SK-N-SH treated with all-trans-retinoic acid at 6 μM for 48 hours (cell line): ENCODE measurements around the gene ADAMTS2.

Experiments
- BACH2 ChIP-seq: fragments of 250-450 bp; sonication (Bioruptor Pico); IDR thresholded peaks from 2 replicates; pipeline ENCODE4 v1.9.0; 2021; ENCODE audit warnings: mild to moderate bottlenecking, borderline replicate concordance
- CSDC2 ChIP-seq: fragments of 250-450 bp; sonication (Bioruptor Pico); IDR thresholded peaks from 2 replicates; pipeline ENCODE4 v1.5.0; 2020; ENCODE audit warnings: mild to moderate bottlenecking, moderate library complexity
- ESRRG ChIP-seq: fragments of 250-450 bp; sonication (Bioruptor Pico); IDR thresholded peaks from 2 replicates; pipeline ENCODE4 v1.6.1; 2021; ENCODE audit warnings: mild to moderate bottlenecking
- PATZ1 ChIP-seq: fragments of 250-450 bp; sonication (Bioruptor Pico); IDR thresholded peaks from 2 replicates; pipeline ENCODE4 v1.8.0; 2020; ENCODE audit warnings: mild to moderate bottlenecking, moderate library complexity, borderline replicate concordance
- RARB ChIP-seq: fragments of 250-450 bp; sonication (Bioruptor Pico); IDR thresholded peaks from 2 replicates; pipeline ENCODE4 v1.8.0; 2021; ENCODE audit warnings: mild to moderate bottlenecking, moderate library complexity
- ZFP3 ChIP-seq: fragments of 250-450 bp; sonication (Bioruptor Pico); IDR thresholded peaks from 2 replicates; pipeline ENCODE4 v1.5.0; 2020; ENCODE audit warnings: mild to moderate bottlenecking, moderate library complexity
- ZFP30 ChIP-seq: fragments of 450-650 bp; formaldehyde crosslinking; IDR thresholded peaks from 2 replicates; pipeline ENCODE4 v1.5.0; 2022; ENCODE audit warnings: mild to moderate bottlenecking, moderate library complexity
- ZNF565 ChIP-seq: fragments of 450-650 bp; formaldehyde crosslinking; conservative IDR thresholded peaks from 2 replicates; pipeline ENCODE4 v1.5.0; 2020; ENCODE audit warnings: low read depth, mild to moderate bottlenecking, moderate library complexity
- ZNF70 ChIP-seq: fragments of 450-650 bp; formaldehyde crosslinking; IDR thresholded peaks from 2 replicates; pipeline ENCODE4 v1.5.0; 2020; ENCODE audit warnings: mild to moderate bottlenecking, moderate library complexity
- ZNF8 ChIP-seq: fragments of 450-650 bp; formaldehyde crosslinking; IDR thresholded peaks from 2 replicates; pipeline ENCODE4 v1.5.0; 2020; ENCODE audit warnings: mild to moderate bottlenecking, moderate library complexity
- TF ChIP-seq, protein P1 (sequence below): fragments of 250-450 bp; sonication (Bioruptor Pico); IDR thresholded peaks from 2 replicates; pipeline ENCODE4 v1.5.1; 2021; ENCODE audit warnings: mild to moderate bottlenecking, moderate library complexity
- TF ChIP-seq, protein P2 (sequence below): fragments of 250-450 bp; sonication (Bioruptor Pico); IDR thresholded peaks from 2 replicates; pipeline ENCODE4 v1.5.1; 2020; ENCODE audit warnings: low read depth, mild to moderate bottlenecking, moderate library complexity
- TF ChIP-seq, protein P3 (sequence below): fragments of 250-450 bp; sonication (Bioruptor Pico); IDR thresholded peaks from 2 replicates; pipeline ENCODE4 v1.5.0; 2020; ENCODE audit warnings: mild to moderate bottlenecking, moderate library complexity

DNA sequence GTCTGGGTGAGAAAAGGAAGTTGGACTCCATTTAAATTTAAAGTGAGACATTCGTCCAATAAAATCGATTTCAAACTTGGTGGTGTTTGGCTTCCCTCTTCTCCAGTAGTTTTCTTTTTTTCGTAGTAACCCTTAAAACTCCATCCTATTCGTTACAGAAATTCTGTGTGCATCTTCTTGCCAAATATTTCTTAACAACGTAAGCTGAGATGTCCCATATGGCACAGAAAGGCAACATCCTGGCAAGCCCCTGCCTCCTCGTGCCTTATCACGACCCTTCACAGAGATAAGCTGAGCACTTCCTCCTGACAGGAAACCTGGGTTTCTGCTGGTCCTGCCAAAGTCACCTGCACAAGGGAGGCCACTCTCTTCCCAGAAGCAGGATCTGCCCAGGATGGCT is 11.8 kb upstream of the ADAMTS2 start:
- no peak for TF ChIP-seq ZFP30 (CRISPR knock-in tag)
- TF ChIP-seq ESRRG (CRISPR knock-in tag) = no peak
- no peak for TF ChIP-seq ZNF565 (CRISPR knock-in tag)
- TF ChIP-seq ZFP3 = no peak
- TF ChIP-seq, protein P1, sequence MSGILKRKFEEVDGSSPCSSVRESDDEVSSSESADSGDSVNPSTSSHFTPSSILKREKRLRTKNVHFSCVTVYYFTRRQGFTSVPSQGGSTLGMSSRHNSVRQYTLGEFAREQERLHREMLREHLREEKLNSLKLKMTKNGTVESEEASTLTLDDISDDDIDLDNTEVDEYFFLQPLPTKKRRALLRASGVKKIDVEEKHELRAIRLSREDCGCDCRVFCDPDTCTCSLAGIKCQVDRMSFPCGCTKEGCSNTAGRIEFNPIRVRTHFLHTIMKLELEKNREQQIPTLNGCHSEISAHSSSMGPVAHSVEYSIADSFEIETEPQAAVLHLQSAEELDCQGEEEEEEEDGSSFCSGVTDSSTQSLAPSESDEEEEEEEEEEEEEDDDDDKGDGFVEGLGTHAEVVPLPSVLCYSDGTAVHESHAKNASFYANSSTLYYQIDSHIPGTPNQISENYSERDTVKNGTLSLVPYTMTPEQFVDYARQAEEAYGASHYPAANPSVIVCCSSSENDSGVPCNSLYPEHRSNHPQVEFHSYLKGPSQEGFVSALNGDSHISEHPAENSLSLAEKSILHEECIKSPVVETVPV (CRISPR knock-in tag) = no peak
- TF ChIP-seq, protein P2, sequence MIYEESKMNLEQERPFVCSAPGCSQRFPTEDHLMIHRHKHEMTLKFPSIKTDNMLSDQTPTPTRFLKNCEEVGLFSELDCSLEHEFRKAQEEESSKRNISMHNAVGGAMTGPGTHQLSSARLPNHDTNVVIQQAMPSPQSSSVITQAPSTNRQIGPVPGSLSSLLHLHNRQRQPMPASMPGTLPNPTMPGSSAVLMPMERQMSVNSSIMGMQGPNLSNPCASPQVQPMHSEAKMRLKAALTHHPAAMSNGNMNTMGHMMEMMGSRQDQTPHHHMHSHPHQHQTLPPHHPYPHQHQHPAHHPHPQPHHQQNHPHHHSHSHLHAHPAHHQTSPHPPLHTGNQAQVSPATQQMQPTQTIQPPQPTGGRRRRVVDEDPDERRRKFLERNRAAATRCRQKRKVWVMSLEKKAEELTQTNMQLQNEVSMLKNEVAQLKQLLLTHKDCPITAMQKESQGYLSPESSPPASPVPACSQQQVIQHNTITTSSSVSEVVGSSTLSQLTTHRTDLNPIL (CRISPR knock-in tag) = no peak
- no peak for TF ChIP-seq RARB (CRISPR knock-in tag)
- no peak for TF ChIP-seq CSDC2 (CRISPR knock-in tag)
- no peak for TF ChIP-seq ZNF8 (CRISPR knock-in tag)
- TF ChIP-seq ZNF70 = no peak
- TF ChIP-seq, protein P3, sequence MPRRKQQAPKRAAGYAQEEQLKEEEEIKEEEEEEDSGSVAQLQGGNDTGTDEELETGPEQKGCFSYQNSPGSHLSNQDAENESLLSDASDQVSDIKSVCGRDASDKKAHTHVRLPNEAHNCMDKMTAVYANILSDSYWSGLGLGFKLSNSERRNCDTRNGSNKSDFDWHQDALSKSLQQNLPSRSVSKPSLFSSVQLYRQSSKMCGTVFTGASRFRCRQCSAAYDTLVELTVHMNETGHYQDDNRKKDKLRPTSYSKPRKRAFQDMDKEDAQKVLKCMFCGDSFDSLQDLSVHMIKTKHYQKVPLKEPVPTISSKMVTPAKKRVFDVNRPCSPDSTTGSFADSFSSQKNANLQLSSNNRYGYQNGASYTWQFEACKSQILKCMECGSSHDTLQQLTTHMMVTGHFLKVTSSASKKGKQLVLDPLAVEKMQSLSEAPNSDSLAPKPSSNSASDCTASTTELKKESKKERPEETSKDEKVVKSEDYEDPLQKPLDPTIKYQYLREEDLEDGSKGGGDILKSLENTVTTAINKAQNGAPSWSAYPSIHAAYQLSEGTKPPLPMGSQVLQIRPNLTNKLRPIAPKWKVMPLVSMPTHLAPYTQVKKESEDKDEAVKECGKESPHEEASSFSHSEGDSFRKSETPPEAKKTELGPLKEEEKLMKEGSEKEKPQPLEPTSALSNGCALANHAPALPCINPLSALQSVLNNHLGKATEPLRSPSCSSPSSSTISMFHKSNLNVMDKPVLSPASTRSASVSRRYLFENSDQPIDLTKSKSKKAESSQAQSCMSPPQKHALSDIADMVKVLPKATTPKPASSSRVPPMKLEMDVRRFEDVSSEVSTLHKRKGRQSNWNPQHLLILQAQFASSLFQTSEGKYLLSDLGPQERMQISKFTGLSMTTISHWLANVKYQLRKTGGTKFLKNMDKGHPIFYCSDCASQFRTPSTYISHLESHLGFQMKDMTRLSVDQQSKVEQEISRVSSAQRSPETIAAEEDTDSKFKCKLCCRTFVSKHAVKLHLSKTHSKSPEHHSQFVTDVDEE (CRISPR knock-in tag) = no peak
- no peak for TF ChIP-seq PATZ1 (CRISPR knock-in tag)
- TF ChIP-seq BACH2 (CRISPR knock-in tag) = no peak
